GM21528 (cell line): ENCODE data around the gene IFIT1.
"Not testable (repeated sequence)": the region's sequence is repeated elsewhere in the genome, so short reads cannot be mapped to it uniquely, and the experiment has no call there.

Experiments
- ATAC-seq: cut with Tn5 transposase; IDR thresholded peaks from one replicate; pipeline ENCODE4 v1.9.1; 2021; ENCODE audit warnings: mild to moderate bottlenecking, moderate library complexity; ENCODE audit not compliant: unreplicated experiment, low FRiP score

Gene IFIT1

DNA sequence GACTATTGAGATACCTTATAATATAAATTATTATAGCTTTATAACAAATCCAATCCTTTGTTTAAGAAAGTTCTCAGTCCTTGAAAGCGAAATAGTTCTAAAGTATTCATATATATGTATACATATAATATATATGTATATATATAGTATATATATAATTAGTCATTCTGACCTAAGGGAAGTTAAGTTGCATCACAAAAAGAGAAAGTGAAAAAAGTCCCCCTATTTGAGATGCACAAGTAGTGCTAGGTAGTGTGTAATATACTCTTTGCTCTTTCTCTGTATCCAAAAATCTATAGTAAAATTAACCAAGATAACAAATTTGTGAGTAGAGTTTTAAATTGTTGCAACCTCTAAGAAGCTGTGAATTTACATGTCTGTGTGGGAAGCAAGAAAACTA lies 27.9 kb upstream of the IFIT1 start:
- no peak for ATAC-seq

DNA sequence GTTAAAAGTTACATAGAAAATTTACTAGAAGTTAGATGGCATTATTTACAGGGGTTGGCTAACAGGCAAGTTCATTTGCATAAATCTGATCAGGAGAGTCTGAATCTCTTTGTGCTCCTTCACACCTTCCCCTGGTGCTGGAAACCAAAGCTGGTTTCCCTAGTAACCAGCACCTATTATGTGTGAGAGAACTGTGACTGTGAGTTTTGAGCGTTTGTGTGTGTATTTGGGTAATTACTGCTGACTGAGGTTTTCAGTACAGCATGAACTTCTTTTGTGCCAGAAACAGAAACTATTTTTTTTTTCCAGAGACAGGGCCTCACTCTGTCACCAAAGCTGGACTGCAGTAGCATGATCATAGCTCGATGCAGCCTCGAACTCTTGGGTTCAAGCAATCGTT lies 24.9 kb upstream of the IFIT1 start:
- ATAC-seq: peak; percentile 62

DNA sequence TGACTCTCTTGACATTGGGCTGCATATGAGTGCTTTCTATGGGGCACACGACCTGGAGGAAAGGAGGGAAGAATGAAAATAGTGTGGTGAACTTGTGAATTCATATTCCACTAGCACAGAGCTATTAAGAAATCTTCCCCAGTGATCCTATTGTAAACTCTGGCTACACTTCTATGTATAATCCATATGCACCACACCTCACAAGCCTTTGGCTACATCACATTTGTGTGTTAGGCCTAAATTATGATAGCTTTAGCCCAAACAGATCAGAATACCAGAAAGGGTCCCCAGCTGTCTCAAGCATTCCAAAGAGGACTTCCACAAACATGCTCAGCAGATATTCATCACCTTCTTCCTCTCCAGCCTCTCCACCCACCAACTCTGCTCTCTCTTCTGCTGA lies 24.3 kb upstream of the IFIT1 start:
- no peak for ATAC-seq

DNA sequence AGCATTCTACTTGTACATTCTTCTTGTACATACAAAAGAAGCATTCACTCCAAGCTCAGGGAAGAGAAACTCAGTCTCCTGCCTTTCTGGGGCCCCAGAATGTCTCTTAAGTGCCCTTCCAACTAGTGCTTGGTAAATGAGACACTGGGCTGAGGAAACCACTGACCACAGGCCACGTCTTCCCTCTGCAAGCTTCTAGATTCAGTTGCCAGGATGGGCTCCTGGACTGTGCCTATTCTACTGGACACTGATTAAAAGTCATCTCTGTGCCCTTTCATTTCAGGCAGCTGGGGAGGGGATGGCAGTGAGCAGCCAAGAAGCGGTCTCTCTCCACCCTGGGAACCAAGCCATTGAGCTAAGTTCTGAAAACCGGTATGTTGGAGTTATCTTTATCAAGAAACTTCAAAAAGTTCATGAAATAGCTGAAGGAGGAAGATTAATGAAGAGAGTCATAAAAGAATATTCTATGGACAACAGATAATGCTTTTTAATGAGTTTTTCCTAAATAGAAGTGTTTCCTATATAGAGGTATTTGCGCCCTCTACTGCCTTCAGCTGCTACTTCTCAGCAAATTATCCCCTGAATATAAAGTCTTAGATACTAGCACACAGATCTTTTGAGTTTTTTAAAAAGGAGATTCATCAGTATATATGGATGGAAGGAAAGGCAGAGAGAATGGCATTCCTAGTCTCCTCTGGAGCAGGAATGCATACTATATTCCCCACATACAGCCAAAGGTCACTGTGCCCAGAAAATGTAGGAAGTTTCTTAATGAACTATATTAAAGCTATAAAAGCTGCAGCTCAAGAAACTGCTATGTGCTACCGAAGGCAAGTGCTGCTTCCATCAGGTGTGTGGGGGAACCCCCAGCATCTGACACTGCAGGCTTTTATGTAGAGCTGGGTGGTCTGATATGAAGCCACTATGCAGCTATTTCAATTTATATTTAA lies 23.0 kb upstream of the IFIT1 start:
- no peak for ATAC-seq

DNA sequence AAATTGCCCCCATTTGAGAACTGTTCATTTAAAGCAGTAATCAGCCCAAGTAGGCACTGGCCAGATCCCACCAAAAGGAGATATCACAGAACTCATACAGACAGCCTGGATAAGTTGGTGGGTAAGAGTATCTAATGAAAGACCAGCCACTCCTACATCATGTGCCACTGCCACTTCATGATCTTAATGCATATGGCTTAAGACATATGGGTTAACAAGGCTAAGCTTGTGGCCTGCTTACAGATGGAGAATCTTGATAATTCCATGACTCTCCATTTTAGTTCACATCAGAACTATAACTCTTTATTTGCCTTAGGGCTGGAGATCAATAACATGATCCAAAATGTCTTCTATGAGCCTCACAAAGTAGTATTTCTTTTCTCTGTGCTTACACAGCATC lies 21.3 kb upstream of the IFIT1 start:
- no peak for ATAC-seq

DNA sequence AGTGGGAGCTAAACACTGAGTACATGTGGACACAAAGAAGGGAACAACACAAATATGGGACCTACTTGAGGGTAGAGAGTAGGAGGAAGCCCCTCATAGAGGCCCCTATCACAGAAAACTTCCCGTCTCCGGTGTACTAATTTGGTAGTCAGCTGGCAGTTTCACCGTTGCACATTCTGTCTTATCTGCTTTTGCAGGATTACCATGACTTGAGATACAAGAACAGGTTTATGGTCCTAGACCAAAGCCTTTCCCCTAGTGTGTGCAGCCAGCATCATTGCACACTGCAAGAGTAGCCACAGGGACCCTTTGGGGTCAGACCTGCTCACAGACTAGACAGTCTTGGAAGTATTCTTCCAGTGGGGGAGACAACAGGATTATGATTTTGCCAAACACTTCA lies 20.4 kb upstream of the IFIT1 start:
- ATAC-seq: no peak

DNA sequence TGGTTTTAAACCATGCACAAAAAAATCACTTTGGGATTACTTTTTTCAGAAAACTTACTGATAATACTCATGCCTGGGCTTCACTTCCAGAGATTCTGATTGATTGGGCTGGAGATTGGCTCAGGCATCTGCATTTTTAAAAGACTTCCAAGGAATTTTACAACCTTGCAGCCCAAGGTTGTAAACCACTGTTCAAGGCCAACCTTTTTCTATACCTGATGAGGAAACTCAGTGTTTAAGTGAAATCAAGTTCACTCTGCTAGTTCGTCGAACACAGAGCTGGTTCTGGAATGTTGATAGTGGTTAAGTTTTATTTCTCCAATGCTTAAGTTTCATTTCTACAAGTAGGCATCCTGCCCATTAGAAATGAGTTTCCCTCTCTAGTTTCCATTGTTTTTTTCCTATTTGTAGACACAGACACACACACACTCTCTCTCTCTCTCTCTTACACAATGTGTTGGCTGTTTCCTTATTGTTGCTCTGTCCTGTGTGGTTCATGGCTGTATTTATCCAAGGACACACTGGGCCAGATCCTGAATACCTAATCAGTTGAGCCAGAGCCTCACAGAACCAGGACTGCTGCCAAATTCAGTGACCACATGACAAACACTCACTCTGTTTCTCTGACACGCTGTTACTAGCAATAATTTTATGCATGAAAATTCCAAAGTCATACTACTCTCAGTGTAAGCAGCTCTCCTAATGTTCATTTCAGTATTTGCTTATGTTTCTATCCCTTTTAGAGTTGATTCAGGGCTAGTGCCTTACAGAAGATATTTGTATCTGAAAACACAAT lies 18.3 kb upstream of the IFIT1 start:
- no peak for ATAC-seq

DNA sequence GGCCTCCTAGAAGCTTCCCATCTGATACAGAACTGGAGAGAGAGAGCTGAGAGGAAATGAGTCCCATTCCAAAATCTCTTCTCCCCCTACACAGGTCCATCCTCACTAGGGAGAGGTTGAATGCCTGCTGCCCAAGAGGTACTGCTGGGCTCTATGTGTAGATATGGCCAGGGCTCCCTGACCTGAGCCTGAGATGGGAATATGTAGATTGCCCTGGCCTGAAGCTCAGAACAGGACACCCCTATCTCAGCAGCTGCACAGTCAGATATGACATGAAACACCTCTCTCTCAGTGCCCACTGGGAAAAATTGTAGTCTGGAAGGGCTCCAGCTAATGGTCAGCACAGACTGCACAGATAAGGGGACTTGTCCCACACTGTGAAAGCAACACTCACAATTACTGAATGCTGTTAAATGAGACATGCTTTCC lies 17.7 kb upstream of the IFIT1 start:
- ATAC-seq: no peak

DNA sequence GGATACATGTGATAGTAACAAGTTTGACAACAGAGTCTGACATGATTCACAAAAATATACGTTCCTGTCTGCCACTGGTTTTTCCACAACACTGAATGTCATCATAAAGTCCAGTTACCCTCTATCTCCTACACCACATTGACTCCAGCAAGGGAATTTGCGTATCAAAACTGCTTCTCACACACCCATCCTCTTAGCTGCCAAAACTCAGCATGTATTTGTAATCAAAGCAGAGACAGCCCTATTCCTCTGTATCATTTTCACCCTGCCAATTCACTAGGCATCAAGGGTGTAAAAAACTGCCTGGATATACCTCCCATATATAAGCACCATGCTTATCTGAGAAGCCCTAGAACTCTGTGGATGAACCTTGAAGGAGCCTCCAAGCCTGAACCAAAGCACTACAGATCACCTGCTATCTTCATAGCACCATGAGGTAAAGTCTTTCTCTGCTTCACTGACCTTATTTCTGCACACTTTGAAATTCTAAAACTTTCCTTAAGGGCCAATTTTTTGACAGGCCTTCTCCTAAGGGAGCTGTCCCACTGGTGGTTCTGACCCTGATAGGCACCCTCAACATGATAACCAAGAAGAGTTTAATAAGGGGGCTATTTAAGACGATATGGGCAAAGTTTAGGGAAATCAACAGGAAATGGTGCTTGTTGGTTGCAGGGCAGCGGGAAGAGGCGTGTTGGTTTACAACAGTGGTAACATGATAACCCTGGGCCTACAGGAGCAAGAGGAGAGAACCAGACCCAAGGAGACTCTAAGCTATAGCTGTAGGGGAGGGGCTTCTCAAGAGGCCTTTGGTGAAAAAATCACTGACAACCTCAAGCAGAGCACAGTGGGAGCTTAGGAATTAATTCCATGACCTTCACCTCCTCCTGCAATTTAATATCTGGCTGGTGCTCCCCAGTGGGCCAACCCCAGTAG lies 14.5 kb upstream of the IFIT1 start, which contains the start of gene IFIT1B:
Gene IFIT1B, plus strand, starts transcription at position 352 of the 933 bp plus-strand sequence. Its CDS starts 80 bp downstream, at position 432.
- no peak for ATAC-seq

DNA sequence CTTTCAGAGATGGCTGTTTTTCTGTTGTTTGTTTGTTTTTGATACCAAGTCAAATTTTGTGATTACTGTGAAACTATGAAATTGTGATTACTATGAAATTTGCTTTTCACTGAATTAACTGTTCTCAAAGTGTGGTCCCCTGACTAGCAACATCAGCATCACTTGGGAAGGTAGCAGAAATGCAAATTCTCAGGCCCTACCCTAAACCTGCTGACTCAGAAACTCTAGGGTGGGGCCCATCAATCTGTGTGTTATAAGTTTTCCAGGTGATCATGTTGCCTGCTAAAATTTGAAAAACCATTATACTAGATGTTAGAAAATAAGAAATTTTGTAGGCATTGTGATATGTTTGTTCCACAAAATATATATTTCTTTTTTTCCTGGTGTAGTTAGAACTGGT lies 13.3 kb upstream of the IFIT1 start:
- no peak for ATAC-seq

DNA sequence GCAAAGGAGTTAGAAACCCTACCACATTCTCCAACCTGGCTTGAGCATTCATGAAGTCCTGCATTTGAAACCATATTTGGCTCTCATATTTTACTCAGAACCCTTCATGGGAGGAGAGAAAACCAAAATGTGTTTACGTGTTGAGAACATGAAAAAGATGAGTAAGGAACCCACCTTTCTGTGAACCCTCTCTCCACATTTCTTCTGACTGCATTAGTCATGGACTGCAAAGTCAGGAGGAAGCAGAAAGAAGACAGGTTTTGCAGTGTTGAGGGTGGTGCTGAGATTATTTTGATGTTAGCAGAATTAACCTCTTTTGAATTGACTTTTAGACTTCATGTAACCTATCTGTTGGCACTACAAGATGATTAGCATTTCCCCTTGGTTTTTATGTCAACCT lies 9.7 kb upstream of the IFIT1 start:
- ATAC-seq: no peak

DNA sequence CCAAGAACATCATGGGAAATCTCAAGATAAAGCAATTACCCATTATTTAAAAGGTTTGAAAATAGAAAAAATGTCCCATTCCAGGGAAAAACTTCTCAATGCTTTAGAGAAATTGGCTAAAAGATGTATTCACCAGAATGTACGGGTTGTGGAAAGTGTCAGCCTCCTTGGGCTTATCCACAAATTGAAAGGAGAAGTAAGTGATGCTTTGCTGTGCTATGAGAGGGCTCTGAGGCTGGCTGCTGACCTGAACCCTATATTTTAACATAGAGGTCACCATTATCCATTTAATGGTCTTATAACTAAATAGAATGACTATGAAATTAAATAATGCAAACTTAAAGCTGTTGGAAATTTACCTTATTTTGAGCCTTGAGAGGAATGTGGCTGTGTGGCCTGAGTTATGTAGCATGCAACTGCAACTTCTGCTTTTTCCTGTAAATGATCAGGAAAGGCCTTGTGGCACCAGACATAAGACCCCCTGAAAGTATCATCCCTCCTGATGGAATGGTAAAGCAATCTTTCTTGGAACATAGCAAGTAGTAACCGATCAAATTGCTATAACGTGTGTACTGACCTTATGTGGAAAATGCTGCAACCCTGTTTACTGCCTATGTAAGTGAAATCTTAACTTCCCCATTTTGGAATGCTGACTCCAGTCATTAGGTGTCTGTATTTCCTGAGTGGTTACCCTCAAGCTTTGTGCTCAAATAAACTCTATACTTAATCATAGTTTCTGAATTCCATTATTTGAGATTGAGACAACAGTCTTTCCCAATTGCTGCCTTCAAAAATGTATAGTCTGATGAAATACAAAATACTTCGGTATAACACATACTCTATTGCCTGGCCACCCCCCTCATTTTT lies 7.7 kb upstream of the IFIT1 start:
- no peak for ATAC-seq

DNA sequence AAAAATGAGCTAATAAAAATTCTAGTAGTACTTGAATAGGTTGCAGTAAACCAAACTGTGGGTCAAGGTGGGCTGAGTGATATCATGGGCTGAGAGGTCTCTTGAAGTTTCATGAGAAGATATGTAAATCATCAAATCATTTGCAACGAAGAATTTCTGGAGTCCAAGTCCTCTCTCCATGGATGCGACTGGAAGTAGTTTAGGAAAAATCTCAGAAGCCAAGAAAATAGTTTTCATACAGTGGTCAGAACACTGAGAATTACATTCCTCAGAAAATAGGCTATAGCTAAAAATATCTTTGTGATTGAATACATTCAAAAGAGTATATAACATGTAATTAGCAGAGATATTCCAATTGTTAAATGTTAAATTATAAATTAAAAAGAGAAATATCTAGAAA lies 3.6 kb upstream of the IFIT1 start:
- ATAC-seq: no peak

DNA sequence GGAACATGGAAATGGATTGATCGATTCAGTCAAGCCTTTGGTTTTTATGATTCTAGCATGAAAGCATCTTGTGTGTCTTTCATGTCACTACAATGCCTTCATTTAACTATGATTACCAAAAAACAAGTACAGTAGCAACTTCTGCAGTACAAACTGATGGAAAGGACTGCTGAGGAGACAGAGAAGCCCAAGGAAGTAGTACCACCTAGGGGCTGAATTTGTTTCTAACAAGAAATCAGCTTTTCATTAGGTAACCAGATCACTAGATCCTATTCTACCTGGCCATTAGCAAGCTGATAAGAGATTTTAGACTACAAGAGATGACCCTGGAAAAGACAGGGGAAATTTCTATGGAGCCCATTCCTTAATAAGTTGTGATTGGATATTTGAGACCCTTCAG lies 3.2 kb upstream of the IFIT1 start:
- ATAC-seq: no peak

DNA sequence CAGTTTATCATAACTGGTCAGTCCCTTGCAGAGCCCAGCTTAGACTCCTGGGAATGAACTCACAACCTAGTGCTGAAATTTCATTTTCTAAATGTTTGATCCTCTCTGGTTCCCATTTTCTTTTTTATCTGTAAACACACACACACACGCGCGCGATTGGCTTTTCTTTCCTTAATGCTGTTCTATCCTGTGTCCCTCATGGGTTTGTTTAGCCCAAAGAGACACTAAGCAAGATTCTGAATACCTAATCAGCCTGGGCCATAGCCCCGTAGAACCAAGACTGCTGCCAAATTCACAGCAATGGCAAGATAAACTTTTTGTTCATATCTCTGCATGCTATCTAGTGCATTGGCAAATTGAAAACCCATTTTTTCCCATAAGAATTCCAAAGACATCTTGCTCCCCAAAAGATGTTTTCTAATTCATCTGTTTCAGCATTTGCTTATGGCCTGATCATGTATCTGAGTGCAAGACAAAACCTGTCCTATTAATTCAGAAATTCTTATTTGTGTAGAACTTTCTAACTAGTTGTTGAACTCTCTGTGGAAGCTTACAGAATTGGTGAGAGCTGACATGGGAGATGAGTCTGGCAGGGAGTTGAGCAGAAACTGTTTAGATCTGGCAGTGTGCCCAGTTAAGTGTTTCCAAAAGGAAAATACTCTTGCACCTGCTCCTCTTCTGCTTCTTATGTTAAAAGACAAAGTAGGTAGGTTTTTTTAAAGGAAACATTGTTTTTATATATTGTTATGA lies 1.8 kb upstream of the IFIT1 start:
- ATAC-seq: no peak

DNA sequence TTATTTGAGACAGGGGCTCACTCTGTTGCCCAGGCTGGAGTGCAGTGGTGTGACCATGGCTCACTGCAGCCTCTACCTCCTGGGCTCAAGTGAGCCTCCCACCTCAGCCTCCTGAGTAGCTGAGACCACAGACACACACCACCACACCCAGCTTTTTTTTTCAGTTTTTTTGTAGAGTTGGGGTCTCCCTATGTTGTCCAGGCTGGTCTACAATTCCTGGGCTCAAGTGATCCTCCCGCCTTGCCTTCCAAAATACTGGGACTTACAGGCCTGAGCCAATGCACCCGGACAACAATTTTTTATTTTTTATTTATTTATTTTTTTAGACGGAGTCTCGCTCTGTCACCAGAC lies 1.2 kb upstream of the IFIT1 start:
- not testable (repeated sequence) for ATAC-seq

DNA sequence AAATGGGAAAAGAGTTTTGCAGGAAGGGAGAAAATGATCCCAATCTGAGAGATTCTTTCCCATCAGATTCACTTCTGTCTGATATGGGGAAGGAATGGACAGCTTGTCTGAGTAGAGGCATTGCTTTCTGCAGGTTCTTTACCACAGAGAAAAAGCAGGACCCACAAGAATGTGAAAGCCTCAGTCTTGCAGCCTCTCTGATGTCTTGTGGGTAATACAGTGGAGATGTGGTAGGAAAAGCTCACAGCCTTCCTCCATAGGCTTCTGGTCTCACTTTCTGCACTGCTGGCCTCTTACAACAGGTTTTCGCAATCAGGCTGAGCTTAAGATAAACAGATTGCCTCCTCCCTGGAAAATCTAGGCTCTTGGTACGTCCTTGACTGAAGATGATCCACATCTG lies 551 bp downstream of the IFIT1 start:
- peak; percentile 48 for ATAC-seq

DNA sequence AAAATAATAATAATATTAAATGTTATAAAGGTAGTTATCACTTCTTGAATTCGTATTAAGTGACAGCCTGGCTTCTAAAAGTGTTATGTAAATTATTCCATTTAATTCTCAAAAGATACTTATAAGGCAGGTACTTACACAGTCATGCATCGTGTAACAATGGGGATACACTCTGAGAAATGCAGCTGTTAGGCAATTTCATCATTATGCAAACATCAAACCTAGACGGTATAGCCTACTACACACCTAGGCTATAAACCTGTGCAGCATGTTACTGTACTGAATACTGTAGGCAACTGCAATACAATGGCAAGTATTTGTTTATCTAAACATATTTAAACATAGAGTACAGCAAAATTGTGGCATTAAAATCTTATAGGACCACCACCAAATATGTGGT lies 1.5 kb downstream of the IFIT1 start:
- ATAC-seq: no peak

DNA sequence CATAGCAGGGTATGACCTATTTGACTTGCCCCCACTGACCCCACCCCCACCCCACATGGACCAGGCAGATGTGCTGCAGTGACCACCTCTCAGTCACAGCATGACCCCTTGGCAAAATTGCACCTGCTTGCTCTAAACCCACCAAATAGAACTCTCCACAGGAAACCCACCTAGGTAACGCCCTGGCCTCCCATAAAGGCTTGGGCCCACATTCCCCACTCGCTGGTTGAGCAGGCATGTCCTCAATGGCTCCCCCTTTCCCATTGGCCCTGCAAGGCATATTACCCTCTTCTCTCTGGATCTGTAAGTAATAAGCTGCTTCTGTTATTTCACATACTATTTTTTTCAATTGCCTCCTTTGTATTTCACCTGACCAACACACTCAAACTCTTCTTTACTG lies 2.7 kb downstream of the IFIT1 start:
- no peak for ATAC-seq
